Measurements from ENCODE around the gene DCAF11.

DCAF11 gene

GRCh38 chr14:24139272-24139934 is 24.8 kb downstream of the DCAF11 start:
- in situ Hi-C loops (cut with MboI; ENCODE audit: low sequenced_read_pairs), result no loop called here
- Histone ChIP-seq H3K27me3 (ENCODE audit: low read depth) (no peaks in the 10 kb centered on the region), H3K4me1 (peaks cover 21% of the 10 kb centered on the region), H3K9me3 (no peaks in the 10 kb centered on the region), H3K36me3 (replicated peaks) (peaks cover 37% of the 10 kb centered on the region), H3K4me3 (peak overlapping the region; percentile 77)
- peak in 1 of 2 experiments; percentile 52 for DNase-seq (ENCODE audit: low spot score in 2 of 2)

GRCh38 chr14:24141097-24141880 is 26.7 kb downstream of the DCAF11 start, which contains the start of gene EMC9:
Gene EMC9, minus strand, starts transcription at chr14:24141591. Its CDS starts 287 bp downstream, at chr14:24141304.
- DNase-seq (ENCODE audit: low spot score in 2 of 2), result peak; percentile 100
- Histone ChIP-seq H3K9me3 (no peaks in the 10 kb centered on the region), H3K4me1 (peaks cover 22% of the 10 kb centered on the region), H3K4me3 (peak within 1 kb of the TSS; percentile 77), H3K27me3 (ENCODE audit: low read depth) (no peaks in the 10 kb centered on the region), H3K36me3 (replicated peaks) (peaks cover 42% of the 10 kb centered on the region)
- in situ Hi-C loops (cut with MboI; ENCODE audit: low sequenced_read_pairs), result no loop called here

DNA sequence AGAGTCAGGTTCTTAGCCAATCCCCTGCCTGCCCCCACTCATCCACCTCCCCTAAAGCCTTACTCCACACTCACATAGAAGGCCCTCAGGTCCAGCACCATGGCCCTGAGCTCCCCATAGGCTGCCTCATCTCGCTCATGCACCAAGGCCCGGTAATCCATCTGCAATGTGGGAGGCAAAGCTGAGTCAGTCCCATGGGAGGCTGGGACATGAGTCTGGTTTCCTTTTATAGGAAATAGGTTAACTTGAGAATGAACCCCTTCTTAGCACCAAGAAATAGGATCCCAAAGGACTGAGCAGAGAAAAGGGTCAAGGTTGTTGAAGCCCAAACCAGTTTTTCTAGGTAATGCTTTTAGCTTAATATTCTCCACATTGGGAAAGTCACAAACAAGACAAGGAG is 28.9 kb downstream of the DCAF11 start:
- Histone ChIP-seq H3K36me3 (replicated peaks) (peaks cover 33% of the 10 kb centered on the region), H3K4me3 (no peak overlapping the region), H3K4me1 (peaks cover 16% of the 10 kb centered on the region), H3K27me3 (ENCODE audit: low read depth) (no peaks in the 10 kb centered on the region), H3K9me3 (no peaks in the 10 kb centered on the region)
- in situ Hi-C loops (cut with MboI; ENCODE audit: low sequenced_read_pairs), result no loop called here
- no peak for DNase-seq (ENCODE audit: low spot score in 2 of 2)

GRCh38 chr14:24144451-24144850 is 29.9 kb downstream of the DCAF11 start:
- DNase-seq (ENCODE audit: low spot score in 2 of 2), result no peak
- H3K9me3 ChIP-seq, result no peaks in the 10 kb centered on the region
- H3K27me3 ChIP-seq (ENCODE audit: low read depth), result no peaks in the 10 kb centered on the region
- peaks cover 33% of the 10 kb centered on the region for H3K36me3 ChIP-seq (replicated peaks)
- peaks cover 18% of the 10 kb centered on the region for H3K4me1 ChIP-seq
- H3K4me3 ChIP-seq, result no peak overlapping the region
- in situ Hi-C loops (cut with MboI; ENCODE audit: low sequenced_read_pairs), result no loop called here

DNA sequence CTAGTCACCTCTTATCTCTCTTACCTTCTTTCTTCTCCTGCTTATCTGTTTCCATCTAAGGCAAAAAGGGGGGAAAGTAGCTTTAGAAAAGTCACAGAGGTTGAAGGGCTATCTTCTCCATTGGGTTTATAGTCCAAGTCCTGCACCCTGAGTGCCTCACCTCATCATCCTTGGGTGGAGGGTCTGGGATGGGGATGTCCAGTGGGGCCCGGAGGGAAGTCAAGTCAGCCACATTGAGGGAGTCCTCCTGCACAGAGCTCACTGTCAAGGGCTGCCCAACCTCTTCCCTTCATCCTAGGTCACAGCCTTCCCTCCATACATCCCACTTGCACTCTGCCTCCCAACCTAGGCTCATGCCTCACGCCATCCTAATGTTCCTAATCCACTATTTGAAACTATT is 30.6 kb downstream of the DCAF11 start:
- Histone ChIP-seq H3K4me1 (peaks cover 11% of the 10 kb centered on the region), H3K36me3 (replicated peaks) (peaks cover 35% of the 10 kb centered on the region), H3K9me3 (no peaks in the 10 kb centered on the region), H3K27me3 (ENCODE audit: low read depth) (no peaks in the 10 kb centered on the region), H3K4me3 (peak overlapping the region; percentile 94)
- in situ Hi-C loops (cut with MboI; ENCODE audit: low sequenced_read_pairs), result no loop called here
- DNase-seq (ENCODE audit: low spot score in 2 of 2), result no peak

DNA sequence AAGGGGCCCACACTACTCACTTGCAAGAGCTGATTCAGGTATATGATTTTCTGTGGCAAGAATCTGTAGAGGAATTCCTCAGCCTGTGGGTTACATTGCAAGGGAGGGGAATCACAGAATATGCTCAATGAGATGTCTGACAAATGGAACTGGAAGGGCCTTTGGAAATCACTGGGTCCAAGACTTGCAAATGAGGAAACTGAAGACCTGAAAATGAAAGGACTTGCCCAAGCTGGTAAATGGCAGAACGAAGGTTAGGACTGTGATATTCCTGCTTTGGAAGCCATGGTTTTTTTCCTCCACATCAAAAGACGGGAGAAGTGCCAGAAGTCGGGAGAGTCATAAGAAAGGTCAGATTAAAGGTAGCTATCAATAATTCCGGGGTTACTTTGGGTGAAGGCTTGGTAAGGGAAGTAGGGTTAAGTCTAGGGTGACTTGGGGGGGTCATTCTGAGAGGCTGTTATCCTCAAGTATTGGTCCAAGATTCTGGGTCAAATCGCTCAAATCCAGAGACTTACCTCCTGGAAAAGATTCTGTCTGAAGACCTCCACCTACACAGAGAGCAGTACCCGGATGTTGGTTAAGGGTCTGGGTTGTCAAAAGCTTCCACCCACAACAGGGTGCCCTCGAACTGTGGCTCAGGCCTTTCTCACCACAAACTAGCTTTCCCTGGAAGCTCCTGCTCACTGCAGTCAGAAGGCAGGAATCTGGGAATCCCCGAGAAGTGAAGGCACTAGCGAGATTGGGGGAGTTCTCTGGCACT is 31.3 kb downstream of the DCAF11 start:
- in situ Hi-C loops (cut with MboI; ENCODE audit: low sequenced_read_pairs), result no loop called here
- H3K27me3 ChIP-seq (ENCODE audit: low read depth), result no peaks in the 10 kb centered on the region
- H3K9me3 ChIP-seq, result no peaks in the 10 kb centered on the region
- H3K36me3 ChIP-seq (replicated peaks), result peaks cover 41% of the 10 kb centered on the region
- no peak for DNase-seq (ENCODE audit: low spot score in 2 of 2)
- H3K4me1 ChIP-seq, result peaks cover 11% of the 10 kb centered on the region
- peak overlapping the region; percentile 94 for H3K4me3 ChIP-seq

DNA sequence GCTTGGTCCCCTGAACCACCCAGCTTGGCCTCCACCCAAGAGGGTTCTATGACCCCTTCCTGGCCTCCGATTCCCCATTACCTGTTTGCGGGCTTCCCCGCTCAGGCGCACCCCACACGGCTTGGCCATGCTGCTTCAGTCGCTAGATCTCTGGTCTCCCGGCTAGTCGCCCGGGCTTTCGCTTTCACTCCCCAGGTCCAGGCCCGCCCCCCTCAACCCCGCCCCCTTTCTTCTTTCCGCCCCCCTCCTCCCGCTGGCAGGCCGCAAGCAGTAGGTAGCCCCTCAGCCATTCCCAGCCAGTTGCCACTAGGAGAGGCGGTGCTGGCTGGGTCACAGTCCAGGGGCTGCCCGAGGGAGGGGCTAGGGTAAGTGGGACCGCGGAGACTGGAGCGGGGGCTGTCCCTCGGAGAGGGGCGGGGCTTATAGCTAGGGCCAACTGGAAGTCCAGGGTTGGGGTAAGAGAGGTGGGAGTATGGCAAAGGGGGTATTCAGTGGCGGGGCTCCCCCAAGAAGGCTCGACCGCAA is 31.9 kb downstream of the DCAF11 start, which contains the start of gene PSME2:
TSS of gene PSME2 (minus strand) at position 158 of the 525 bp plus-strand sequence. CDS start at position 129, 29 bp downstream.
- Histone ChIP-seq H3K27me3 (ENCODE audit: low read depth) (no peaks in the 10 kb centered on the region), H3K9me3 (no peaks in the 10 kb centered on the region), H3K4me1 (peaks cover 11% of the 10 kb centered on the region), H3K36me3 (replicated peaks) (peaks cover 48% of the 10 kb centered on the region), H3K4me3 (peak within 1 kb of the TSS; percentile 94)
- in situ Hi-C loops (cut with MboI; ENCODE audit: low sequenced_read_pairs), result no loop called here
- peak; percentile 97 to 99 for DNase-seq (ENCODE audit: low spot score in 2 of 2)

DNA sequence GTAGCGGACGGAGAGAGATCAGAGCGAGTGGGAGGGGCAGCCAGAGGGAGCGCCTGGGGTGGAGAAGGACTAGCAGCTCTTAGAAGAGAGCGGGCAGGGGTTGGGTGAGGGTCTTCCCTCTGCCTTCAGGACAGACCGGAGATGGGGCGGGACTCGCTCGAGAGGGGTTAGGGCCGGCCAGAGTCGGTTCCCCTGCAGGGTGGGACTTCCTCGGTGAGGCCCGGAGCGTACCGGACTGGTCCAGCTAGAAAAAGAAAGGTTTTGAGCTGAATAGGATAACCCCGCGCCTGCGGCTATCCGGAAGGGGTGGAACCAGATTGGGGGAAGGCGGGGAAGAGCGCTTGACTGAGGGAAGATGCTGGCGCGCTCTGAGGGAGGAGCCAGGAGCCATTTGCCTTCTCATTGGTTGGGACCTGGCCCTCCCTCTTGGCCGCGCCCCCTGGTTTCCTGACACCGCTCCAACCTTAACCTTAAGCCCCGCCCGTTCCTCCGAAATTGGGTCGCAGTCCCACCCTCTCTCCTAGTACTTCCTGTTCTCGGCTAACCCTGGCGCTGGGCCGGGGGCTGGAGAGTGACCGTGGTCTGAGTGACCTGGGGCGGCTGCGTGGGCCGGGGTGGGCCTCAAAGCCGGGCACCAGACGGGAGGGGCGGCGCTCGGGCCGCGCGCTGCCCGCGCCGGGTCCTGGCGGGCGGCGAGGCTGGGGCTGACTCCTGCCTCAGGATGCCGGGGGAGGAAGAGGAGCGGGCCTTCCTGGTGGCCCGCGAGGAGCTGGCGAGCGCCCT is 32.6 kb downstream of the DCAF11 start, which contains the start of gene RNF31:
TSS of gene RNF31 (plus strand) at position 521 of the 783 bp plus-strand sequence. CDS start at position 722, 201 bp downstream.
- Histone ChIP-seq H3K9me3 (no peaks in the 10 kb centered on the region), H3K36me3 (replicated peaks) (peaks cover 54% of the 10 kb centered on the region), H3K4me3 (peak within 1 kb of the TSS; percentile 94), H3K27me3 (ENCODE audit: low read depth) (no peaks in the 10 kb centered on the region), H3K4me1 (peaks cover 11% of the 10 kb centered on the region)
- in situ Hi-C loops (cut with MboI; ENCODE audit: low sequenced_read_pairs), result no loop called here
- DNase-seq (ENCODE audit: low spot score in 2 of 2), result peak; percentile 99 to 100

DNA sequence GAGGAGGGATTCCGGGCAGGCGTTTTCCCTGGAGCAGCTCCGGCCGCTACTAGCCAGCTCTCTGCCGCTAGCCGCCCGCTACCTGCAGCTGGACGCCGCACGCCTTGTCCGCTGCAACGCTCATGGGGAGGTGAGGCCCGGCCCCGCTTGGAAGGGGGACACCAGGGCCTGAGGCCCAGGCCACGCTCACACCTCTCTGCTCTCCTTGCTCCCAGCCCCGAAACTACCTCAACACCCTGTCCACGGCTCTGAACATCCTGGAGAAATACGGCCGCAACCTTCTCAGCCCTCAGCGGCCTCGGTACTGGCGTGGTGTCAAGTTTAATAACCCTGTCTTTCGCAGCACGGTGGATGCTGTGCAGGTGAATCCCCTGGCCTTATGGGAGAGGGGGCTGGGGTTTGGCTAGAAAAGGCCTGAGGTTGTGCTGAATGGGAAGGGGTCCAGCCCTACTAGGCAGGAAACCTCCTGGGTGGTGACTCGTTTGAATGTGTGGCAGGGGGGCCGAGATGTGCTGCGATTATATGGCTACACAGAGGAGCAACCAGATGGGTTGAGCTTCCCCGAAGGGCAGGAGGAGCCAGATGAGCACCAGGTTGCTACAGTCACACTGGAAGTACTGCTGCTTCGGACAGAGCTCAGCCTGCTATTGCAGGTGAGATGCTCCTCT is 33.3 kb downstream of the DCAF11 start:
- in situ Hi-C loops (cut with MboI; ENCODE audit: low sequenced_read_pairs), result no loop called here
- H3K4me1 ChIP-seq, result peaks cover 11% of the 10 kb centered on the region
- H3K4me3 ChIP-seq, result peak overlapping the region; percentile 94
- H3K36me3 ChIP-seq (replicated peaks), result peaks cover 62% of the 10 kb centered on the region
- no peaks in the 10 kb centered on the region for H3K27me3 ChIP-seq (ENCODE audit: low read depth)
- H3K9me3 ChIP-seq, result no peaks in the 10 kb centered on the region
- no peak for DNase-seq (ENCODE audit: low spot score in 2 of 2)

DNA sequence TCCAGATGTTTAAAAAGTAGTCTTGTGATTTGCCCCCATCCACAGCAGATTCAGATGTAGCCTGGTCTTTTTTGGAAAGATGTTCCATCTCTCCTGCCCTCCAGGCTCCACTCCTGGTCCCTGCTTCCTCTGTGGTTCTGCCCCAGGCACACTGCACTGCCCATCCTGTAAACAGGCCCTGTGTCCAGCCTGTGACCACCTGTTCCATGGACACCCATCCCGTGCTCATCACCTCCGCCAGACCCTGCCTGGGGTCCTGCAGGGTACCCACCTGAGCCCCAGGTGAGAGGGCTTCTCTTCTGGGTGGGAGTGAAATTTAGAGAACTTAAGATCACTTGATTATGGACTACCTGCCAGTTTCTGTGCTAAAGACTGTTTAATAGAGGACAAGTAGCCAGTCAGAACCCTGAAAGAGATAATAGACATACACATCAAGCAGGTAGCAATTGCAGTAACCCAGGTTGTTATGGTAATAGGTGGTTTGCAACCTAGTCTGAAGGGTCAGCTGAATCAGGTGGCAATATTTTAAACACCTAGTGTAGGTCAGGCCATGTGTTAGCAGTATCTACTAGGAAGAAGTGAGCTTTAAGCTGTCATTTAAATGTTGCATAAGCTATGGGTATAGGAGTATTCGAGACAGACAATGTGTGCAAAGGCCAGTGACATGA is 34.9 kb downstream of the DCAF11 start:
- Histone ChIP-seq H3K4me3 (no peak overlapping the region), H3K27me3 (ENCODE audit: low read depth) (no peaks in the 10 kb centered on the region), H3K9me3 (no peaks in the 10 kb centered on the region), H3K36me3 (replicated peaks) (peaks cover 62% of the 10 kb centered on the region), H3K4me1 (peaks cover 11% of the 10 kb centered on the region)
- no peak for DNase-seq (ENCODE audit: low spot score in 2 of 2)
- in situ Hi-C loops (cut with MboI; ENCODE audit: low sequenced_read_pairs), result no loop called here

- no peaks in the 10 kb centered on the region for H3K9me3 ChIP-seq
- H3K27me3 ChIP-seq (ENCODE audit: low read depth), result no peaks in the 10 kb centered on the region
- peaks cover 63% of the 10 kb centered on the region for H3K36me3 ChIP-seq (replicated peaks)
- no peak overlapping the region for H3K4me3 ChIP-seq
- peaks cover 11% of the 10 kb centered on the region for H3K4me1 ChIP-seq
- DNase-seq (ENCODE audit: low spot score in 2 of 2), result no peak
- in situ Hi-C loops (cut with MboI; ENCODE audit: low sequenced_read_pairs), result no loop called here
Measured at GRCh38 chr14:24150061-24150460, 35.5 kb downstream of the DCAF11 start.

- no peaks in the 10 kb centered on the region for H3K27me3 ChIP-seq (ENCODE audit: low read depth)
- H3K4me1 ChIP-seq, result peaks cover 10% of the 10 kb centered on the region
- peaks cover 68% of the 10 kb centered on the region for H3K36me3 ChIP-seq (replicated peaks)
- H3K9me3 ChIP-seq, result no peaks in the 10 kb centered on the region
- in situ Hi-C loops (cut with MboI; ENCODE audit: low sequenced_read_pairs), result no loop called here
- no peak for DNase-seq (ENCODE audit: low spot score in 2 of 2)
- no peak overlapping the region for H3K4me3 ChIP-seq
Measured at GRCh38 chr14:24150567-24150966, 36.0 kb downstream of the DCAF11 start.

Data from HAP-1 (cell line).